Lower leg skin (tissue), 4 donors: ENCODE data around the gene OLFML2B. TPM values are rescaled to one million over a fixed set of nuclear protein-coding genes. Genes with fewer than 3 reads are reported as not detected.

Source experiments
- DNase-seq, 2 donors: peaks; one replicate each; pipeline ENCODE4 v3.0.0-alpha.2; 2019; ENCODE audit warnings: low spot score in 2 of 2
- H3K4me3 ChIP-seq: fragments of 200-600 bp; sonication (generic); 2 replicates; pipeline ENCODE4 v1.5.1; 2017; ENCODE audit warnings: mild to moderate bottlenecking, low read depth; ENCODE audit not compliant: poor library complexity, severe bottlenecking
- POLR2A ChIP-seq, 2 donors: fragments of 450-650 bp; IDR thresholded peaks; one replicate each; pipeline ENCODE4 v1.6.1; 2016 to 2017; ENCODE audit warnings: antibody characterized with exemption in 2 of 2, mild to moderate bottlenecking in 1 of 2, moderate library complexity in 1 of 2
- WGBS, 2 donors: methylation state at CpG; one replicate each; pipeline ENCODE4 v1.1.5; 2018; 5-methylcytosine and 5-hydroxymethylcytosine counted together
- intact Hi-C: fragments of 100-400 bp; cut with DNase I; formaldehyde crosslinking; loops from one replicate; pipeline ENCODE4 v1.15.0; 2023; ENCODE audit warnings: low total_unique reads
- total RNA-seq, 4 donors: library from RNA; depleted of rRNA; stranded (reverse); fragments of >200 nt; gene quantifications; one replicate each; pipeline ENCODE4 v1.1.0, GENCODE V29; 2016
- TF ChIP-seq, protein P1 (sequence below), 3 donors: fragments of 450-650 bp; IDR thresholded peaks; one replicate each; pipeline ENCODE4 v1.5.1; 2016; ENCODE audit warnings: antibody characterized with exemption in 3 of 3, mild to moderate bottlenecking in 3 of 3, moderate library complexity in 2 of 3

The OLFML2B gene
- total RNA-seq, 4 donors from 2014 or later, result 2.0 to 6.1 (median 3.1) TPM

GRCh38 chr1:161970036-161970435, 53.6 kb downstream of the OLFML2B start:
- TF ChIP-seq, protein P1, sequence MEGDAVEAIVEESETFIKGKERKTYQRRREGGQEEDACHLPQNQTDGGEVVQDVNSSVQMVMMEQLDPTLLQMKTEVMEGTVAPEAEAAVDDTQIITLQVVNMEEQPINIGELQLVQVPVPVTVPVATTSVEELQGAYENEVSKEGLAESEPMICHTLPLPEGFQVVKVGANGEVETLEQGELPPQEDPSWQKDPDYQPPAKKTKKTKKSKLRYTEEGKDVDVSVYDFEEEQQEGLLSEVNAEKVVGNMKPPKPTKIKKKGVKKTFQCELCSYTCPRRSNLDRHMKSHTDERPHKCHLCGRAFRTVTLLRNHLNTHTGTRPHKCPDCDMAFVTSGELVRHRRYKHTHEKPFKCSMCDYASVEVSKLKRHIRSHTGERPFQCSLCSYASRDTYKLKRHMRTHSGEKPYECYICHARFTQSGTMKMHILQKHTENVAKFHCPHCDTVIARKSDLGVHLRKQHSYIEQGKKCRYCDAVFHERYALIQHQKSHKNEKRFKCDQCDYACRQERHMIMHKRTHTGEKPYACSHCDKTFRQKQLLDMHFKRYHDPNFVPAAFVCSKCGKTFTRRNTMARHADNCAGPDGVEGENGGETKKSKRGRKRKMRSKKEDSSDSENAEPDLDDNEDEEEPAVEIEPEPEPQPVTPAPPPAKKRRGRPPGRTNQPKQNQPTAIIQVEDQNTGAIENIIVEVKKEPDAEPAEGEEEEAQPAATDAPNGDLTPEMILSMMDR (IDR thresholded peaks at IDR 0.05), result no peak
- no peak for TF ChIP-seq POLR2A (IDR thresholded peaks at IDR 0.05)
- DNase-seq, result no peak
- WGBS, 2 donors, result 43 to 69% methylated on average over 6 of the region's 6 CpGs
- intact Hi-C loops, result no loop called here
- no peak overlapping the region for H3K4me3 ChIP-seq

GRCh38 chr1:161966067-161966466, 57.6 kb downstream of the OLFML2B start:
- intact Hi-C loops, result no loop called here
- no peak overlapping the region for H3K4me3 ChIP-seq
- no peak for DNase-seq
- 77 to 83% methylated on average over 4 of the region's 4 CpGs for WGBS, 2 donors
- no peak for TF ChIP-seq POLR2A (IDR thresholded peaks at IDR 0.05)
- TF ChIP-seq, protein P1 (IDR thresholded peaks at IDR 0.05), result no peak

DNA sequence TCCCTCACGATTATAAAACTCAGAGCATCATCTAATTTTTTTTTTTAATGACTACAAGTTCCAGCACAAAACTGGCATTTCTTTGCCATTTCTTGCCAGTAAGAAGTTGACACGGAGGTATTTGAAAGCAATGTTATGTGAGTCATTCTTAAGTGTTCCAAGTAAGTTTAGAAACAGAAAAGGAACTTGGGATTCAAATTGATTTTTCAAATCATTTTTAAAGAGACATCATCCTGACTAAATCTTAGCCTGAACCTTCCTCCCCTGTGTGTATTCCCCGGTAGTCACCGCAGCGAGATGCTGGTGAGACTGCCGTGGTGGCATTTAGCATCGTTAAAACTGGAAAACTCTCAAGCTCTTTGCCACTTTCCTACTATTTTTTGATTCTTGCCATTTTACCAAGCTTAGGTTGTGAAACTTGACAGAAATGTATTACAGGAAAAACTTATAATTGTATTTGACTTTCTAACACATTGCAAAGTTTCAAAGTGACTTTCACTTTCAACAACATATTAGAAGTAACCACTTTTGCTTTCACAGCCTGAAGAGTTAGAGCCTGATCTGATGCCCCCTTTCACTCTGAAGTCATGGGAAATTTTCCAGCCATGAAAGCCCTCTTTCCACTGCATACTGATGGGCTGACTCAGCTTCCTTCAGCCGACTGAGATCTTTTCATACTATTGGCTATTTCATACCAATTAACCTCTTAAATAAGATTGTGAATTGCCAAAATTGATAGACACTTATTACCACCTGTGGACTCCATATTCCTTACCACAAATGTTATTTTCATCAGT, 61.4 kb downstream of the OLFML2B start:
- intact Hi-C loops, result no loop called here
- DNase-seq, result no peak
- TF ChIP-seq, protein P1 (IDR thresholded peaks at IDR 0.05), result no peak
- no peak for TF ChIP-seq POLR2A (IDR thresholded peaks at IDR 0.05)
- H3K4me3 ChIP-seq, result no peak overlapping the region
- 28 to 31% methylated on average over 8 of the region's 8 CpGs for WGBS, 2 donors

- intact Hi-C loops, result no loop called here
- TF ChIP-seq, protein P1 (IDR thresholded peaks at IDR 0.05), result no peak
- no peak for TF ChIP-seq POLR2A (IDR thresholded peaks at IDR 0.05)
- 58 to 62% methylated on average over 7 of the region's 7 CpGs for WGBS, 2 donors
These were observed 65.2 kb downstream of the OLFML2B start for GRCh38 chr1:161958425-161958824.

DNA sequence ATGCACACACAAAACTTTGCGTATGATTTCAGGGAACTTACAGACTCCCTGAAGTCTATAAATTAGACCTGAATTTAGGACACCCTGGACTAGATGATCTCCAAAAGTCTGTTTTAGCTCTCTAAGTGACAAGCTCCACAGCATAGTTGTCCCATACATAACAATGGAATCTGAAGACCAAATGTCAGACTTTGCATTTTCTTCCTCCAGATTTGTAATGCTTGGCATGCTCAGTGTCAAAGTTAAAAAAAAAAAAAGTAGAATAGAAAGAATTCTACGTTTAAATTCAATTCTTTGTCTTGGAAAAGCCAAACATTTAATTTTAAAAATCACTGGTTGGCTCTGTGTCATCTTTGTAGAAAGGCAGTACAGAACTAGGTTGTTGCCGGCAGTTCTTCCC, 66.7 kb downstream of the OLFML2B start:
- 80 to 83% methylated on average over 3 of the region's 3 CpGs for WGBS, 2 donors
- intact Hi-C loops, result no loop called here
- DNase-seq, result no peak
- TF ChIP-seq, protein P1 (IDR thresholded peaks at IDR 0.05), result no peak
- no peak for TF ChIP-seq POLR2A (IDR thresholded peaks at IDR 0.05)
- H3K4me3 ChIP-seq, result no peak overlapping the region

More at GRCh38 chr1:161958425-161958824, 65.2 kb downstream of the OLFML2B start:
- no peak overlapping the region for H3K4me3 ChIP-seq
- DNase-seq, result no peak
